Measurements from ENCODE around the gene GPRC5A. TPM values are rescaled to one million over a fixed set of nuclear protein-coding genes. Genes with fewer than 3 reads are reported as not detected.

The GPRC5A gene
- total and polyA plus RNA-seq, 2 of the 13 experiments (the other 11 are each of a cell fraction or from before 2014, with no cell fraction given), result 0.27 to 3.0 TPM

DNA sequence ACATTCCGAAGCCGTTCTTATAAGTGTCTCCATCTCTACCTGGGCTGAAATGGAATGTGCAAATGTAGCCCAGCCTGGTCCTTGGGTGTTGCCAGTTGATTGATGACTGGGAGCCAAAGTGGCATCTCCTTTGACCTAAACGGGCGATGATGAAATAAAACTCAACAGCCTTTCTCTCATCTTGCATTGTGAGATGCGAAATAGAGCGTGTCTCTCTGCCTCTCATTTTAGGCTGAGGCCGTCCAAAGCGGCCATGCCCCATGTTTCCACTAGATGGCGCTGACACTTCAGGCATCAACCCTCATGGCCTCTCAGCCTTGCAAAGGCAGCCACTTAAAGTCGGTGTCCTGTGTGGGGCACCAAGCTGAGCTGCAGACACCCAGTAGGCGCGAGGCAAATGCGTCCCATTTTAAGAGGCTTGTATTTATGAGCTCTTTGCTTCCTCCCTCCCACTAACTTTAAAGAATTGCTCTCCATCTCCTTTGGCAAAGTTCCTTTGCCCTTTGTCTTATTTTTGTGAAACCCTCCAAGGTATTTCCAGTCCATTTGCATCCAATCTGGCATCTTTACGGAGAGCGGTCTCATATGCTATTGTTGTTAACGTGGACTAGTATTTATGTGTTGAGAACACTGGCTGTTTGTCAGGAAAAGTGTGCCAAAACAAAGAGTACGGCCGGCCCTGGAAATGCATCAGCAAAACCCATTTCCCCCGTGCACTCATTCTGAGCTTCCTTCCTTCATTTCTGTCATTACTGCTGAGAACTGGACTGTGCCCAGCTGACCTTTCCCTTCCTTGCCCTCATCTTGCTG is 25.0 kb downstream of the GPRC5A start (continued):
- TF ChIP-seq, protein P1, sequence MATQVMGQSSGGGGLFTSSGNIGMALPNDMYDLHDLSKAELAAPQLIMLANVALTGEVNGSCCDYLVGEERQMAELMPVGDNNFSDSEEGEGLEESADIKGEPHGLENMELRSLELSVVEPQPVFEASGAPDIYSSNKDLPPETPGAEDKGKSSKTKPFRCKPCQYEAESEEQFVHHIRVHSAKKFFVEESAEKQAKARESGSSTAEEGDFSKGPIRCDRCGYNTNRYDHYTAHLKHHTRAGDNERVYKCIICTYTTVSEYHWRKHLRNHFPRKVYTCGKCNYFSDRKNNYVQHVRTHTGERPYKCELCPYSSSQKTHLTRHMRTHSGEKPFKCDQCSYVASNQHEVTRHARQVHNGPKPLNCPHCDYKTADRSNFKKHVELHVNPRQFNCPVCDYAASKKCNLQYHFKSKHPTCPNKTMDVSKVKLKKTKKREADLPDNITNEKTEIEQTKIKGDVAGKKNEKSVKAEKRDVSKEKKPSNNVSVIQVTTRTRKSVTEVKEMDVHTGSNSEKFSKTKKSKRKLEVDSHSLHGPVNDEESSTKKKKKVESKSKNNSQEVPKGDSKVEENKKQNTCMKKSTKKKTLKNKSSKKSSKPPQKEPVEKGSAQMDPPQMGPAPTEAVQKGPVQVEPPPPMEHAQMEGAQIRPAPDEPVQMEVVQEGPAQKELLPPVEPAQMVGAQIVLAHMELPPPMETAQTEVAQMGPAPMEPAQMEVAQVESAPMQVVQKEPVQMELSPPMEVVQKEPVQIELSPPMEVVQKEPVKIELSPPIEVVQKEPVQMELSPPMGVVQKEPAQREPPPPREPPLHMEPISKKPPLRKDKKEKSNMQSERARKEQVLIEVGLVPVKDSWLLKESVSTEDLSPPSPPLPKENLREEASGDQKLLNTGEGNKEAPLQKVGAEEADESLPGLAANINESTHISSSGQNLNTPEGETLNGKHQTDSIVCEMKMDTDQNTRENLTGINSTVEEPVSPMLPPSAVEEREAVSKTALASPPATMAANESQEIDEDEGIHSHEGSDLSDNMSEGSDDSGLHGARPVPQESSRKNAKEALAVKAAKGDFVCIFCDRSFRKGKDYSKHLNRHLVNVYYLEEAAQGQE (IDR thresholded peaks at IDR 0.05; ENCODE audit: borderline replicate concordance in 1 of 2, low read depth in 1 of 2, low read length in 2 of 2), result no peak
- TF ChIP-seq ZNF614 (CRISPR knock-in tag; IDR thresholded peaks at IDR 0.05; ENCODE audit: borderline replicate concordance) (no peak), ERF (CRISPR knock-in tag; IDR thresholded peaks at IDR 0.05) (peak; percentile 40; the same call in 1 of the 2 replicates), ZNF598 (CRISPR knock-in tag; IDR thresholded peaks at IDR 0.05; ENCODE audit: borderline replicate concordance) (0 out of 2 replicates have a peak, but pooled peaks have one; percentile 43), KLF9 (CRISPR knock-in tag; IDR thresholded peaks at IDR 0.05; ENCODE audit: low read depth) (no peak), ARNT (IDR thresholded peaks at IDR 0.05) (no peak), KDM4B (CRISPR knock-in tag; IDR thresholded peaks at IDR 0.05) (0 out of 2 replicates have a peak, but pooled peaks have one; percentile 51), ZNF274 (CRISPR knock-in tag; IDR thresholded peaks at IDR 0.05) (no peak), FOSL2 (CRISPR knock-in tag; IDR thresholded peaks at IDR 0.05) (peak; percentile 38; the same call in 1 of the 2 replicates), ZSCAN31 (CRISPR knock-in tag; IDR thresholded peaks at IDR 0.05; ENCODE audit: low read depth) (no peak), MEIS1 (CRISPR knock-in tag; IDR thresholded peaks at IDR 0.05; ENCODE audit: borderline replicate concordance) (no peak), RBFOX2 (IDR thresholded peaks at IDR 0.05; ENCODE audit: low read depth, low read length) (no peak), CAMTA2 (CRISPR knock-in tag; IDR thresholded peaks at IDR 0.05; ENCODE audit: borderline replicate concordance) (no peak), HNRNPUL1 (IDR thresholded peaks at IDR 0.05; ENCODE audit: low read depth, low read length) (no peak)
- TF ChIP-seq, protein P2, sequence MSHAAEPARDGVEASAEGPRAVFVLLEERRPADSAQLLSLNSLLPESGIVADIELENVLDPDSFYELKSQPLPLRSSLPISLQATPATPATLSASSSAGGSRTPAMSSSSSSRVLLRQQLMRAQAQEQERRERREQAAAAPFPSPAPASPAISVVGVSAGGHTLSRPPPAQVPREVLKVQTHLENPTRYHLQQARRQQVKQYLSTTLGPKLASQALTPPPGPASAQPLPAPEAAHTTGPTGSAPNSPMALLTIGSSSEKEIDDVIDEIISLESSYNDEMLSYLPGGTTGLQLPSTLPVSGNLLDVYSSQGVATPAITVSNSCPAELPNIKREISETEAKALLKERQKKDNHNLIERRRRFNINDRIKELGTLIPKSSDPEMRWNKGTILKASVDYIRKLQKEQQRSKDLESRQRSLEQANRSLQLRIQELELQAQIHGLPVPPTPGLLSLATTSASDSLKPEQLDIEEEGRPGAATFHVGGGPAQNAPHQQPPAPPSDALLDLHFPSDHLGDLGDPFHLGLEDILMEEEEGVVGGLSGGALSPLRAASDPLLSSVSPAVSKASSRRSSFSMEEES (CRISPR knock-in tag; IDR thresholded peaks at IDR 0.05), result no peak
- TF ChIP-seq, protein P3, sequence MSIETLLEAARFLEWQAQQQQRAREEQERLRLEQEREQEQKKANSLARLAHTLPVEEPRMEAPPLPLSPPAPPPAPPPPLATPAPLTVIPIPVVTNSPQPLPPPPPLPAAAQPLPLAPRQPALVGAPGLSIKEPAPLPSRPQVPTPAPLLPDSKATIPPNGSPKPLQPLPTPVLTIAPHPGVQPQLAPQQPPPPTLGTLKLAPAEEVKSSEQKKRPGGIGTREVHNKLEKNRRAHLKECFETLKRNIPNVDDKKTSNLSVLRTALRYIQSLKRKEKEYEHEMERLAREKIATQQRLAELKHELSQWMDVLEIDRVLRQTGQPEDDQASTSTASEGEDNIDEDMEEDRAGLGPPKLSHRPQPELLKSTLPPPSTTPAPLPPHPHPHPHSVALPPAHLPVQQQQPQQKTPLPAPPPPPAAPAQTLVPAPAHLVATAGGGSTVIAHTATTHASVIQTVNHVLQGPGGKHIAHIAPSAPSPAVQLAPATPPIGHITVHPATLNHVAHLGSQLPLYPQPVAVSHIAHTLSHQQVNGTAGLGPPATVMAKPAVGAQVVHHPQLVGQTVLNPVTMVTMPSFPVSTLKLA (IDR thresholded peaks at IDR 0.05), result no peak
- TF ChIP-seq, protein P4, sequence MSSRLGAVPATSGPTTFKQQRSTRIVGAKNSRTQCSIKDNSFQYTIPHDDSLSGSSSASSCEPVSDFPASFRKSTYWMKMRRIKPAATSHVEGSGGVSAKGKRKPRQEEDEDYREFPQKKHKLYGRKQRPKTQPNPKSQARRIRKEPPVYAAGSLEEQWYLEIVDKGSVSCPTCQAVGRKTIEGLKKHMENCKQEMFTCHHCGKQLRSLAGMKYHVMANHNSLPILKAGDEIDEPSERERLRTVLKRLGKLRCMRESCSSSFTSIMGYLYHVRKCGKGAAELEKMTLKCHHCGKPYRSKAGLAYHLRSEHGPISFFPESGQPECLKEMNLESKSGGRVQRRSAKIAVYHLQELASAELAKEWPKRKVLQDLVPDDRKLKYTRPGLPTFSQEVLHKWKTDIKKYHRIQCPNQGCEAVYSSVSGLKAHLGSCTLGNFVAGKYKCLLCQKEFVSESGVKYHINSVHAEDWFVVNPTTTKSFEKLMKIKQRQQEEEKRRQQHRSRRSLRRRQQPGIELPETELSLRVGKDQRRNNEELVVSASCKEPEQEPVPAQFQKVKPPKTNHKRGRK (CRISPR knock-in tag; IDR thresholded peaks at IDR 0.05), result no peak
